CD8-positive, alpha-beta memory T cell (primary cell): ENCODE data around the gene SYPL1. TPM values are rescaled to one million over a fixed set of nuclear protein-coding genes. Genes with fewer than 3 reads are reported as not detected.

Source experiments
- CTCF ChIA-PET: fragments of 350-600 bp; sonication (Branson Sonifier 250); formaldehyde crosslinking; loops from one replicate; lab custom pipeline; 2021; ENCODE audit warnings: antibody characterized with exemption; lab: Charles Lee
- POLR2A ChIA-PET: fragments of 350-600 bp; sonication (Branson Sonifier 250); formaldehyde crosslinking; loops from one replicate; lab custom pipeline; 2021; ENCODE audit warnings: antibody characterized with exemption; lab: Charles Lee
- DNase-seq, 5 donors: peaks; one replicate each; pipeline versions ENCODE4 v3.0.0 to v3.0.0-alpha.2; 2020 to 2022; ENCODE audit warnings: mixed read lengths in 1 of 5
- H3K27ac ChIP-seq: one replicate; pipeline ENCODE4 v1.7.0; 2013; ENCODE audit warnings: low read depth, mild to moderate bottlenecking, low read length, moderate library complexity
- H3K27me3 ChIP-seq: 2 replicates; pipeline ENCODE4 v1.7.0; 2013; ENCODE audit warnings: low read length, mild to moderate bottlenecking; ENCODE audit not compliant: insufficient read depth, poor library complexity, severe bottlenecking
- H3K36me3 ChIP-seq: 2 replicates; pipeline ENCODE4 v1.7.0; 2013; ENCODE audit warnings: mild to moderate bottlenecking, low read length, moderate library complexity; ENCODE audit not compliant: insufficient read depth
- H3K4me1 ChIP-seq: 2 replicates; pipeline ENCODE4 v1.7.0; 2013; ENCODE audit warnings: mild to moderate bottlenecking, low read length, moderate library complexity; ENCODE audit not compliant: insufficient read depth
- H3K4me3 ChIP-seq: 2 replicates; pipeline ENCODE4 v1.7.0; 2013; ENCODE audit warnings: mild to moderate bottlenecking, low read length
- H3K9me3 ChIP-seq: 2 replicates; pipeline ENCODE4 v1.7.0; 2013; ENCODE audit warnings: mild to moderate bottlenecking, low read length
- H3K27ac Mint-ChIP-seq, 8 donors: one replicate each; pipeline ENCODE4 v1.8.0; 2020 to 2021; ENCODE audit warnings: mixed read lengths in 8 of 8, mild to moderate bottlenecking in 6 of 8, inconsistent platforms in 3 of 8, moderate library complexity in 3 of 8
- H3K27me3 Mint-ChIP-seq, 2 donors: one replicate each; pipeline ENCODE4 v1.8.0; 2020 to 2021; ENCODE audit warnings: mixed read lengths in 2 of 2, mild to moderate bottlenecking in 1 of 2, moderate library complexity in 1 of 2
- H3K36me3 Mint-ChIP-seq, 3 donors: one replicate each; pipeline ENCODE4 v1.8.0; 2020 to 2021; ENCODE audit warnings: mixed read lengths in 3 of 3, inconsistent platforms in 1 of 3, mild to moderate bottlenecking in 1 of 3
- H3K4me1 Mint-ChIP-seq, 3 donors: one replicate each; pipeline ENCODE4 v1.8.0; 2020 to 2021; ENCODE audit warnings: mixed read lengths in 3 of 3, inconsistent platforms in 1 of 3, mild to moderate bottlenecking in 1 of 3
- H3K4me3 Mint-ChIP-seq, 7 donors: one replicate each; pipeline ENCODE4 v1.8.0; 2020 to 2021; ENCODE audit warnings: mixed read lengths in 7 of 7, mild to moderate bottlenecking in 6 of 7, moderate library complexity in 4 of 7, inconsistent platforms in 2 of 7
- H3K9me3 Mint-ChIP-seq, 5 donors: one replicate each; pipeline ENCODE4 v1.8.0; 2020 to 2022; ENCODE audit warnings: mixed read lengths in 5 of 5, mild to moderate bottlenecking in 3 of 5, moderate library complexity in 2 of 5, inconsistent platforms in 1 of 5
- polyA plus RNA-seq: library from polyadenylated mRNA; unstranded; fragments of 300-500 nt; fragmentation: Illumina TruSeq; gene quantifications from one replicate; pipeline ENCODE4 v1.2.3, GENCODE V29; 2021
- total RNA-seq, 2 experiments: library from RNA; stranded (reverse); gene quantifications; one replicate each; pipeline ENCODE4 v1.2.3, GENCODE V29; 2021

The SYPL1 gene
- total RNA-seq = 10 to 100 TPM; 33.1 to 33.7 TPM
- polyA plus RNA-seq = 63.0 TPM

GRCh38 chr7:106112118-106112971 lies at the start of gene SYPL1:
TSS of gene SYPL1 (minus strand) at chr7:106112312. CDS start at chr7:106112208, 104 bp downstream.
- peak within 1 kb of the TSS; percentile 71 for H3K4me3 ChIP-seq
- H3K36me3 Mint-ChIP-seq = peaks cover 0 to 10% (median 0%) of the 10 kb centered on the region in 3 donors
- peak within 1 kb of the TSS; percentile 78 to 92 (median 90) for H3K4me3 Mint-ChIP-seq
- no peaks in the 10 kb centered on the region for H3K36me3 ChIP-seq
- H3K27ac ChIP-seq = peak within 1 kb of the TSS; percentile 87
- no peaks in the 10 kb centered on the region for H3K9me3 ChIP-seq
- peaks cover 73% of the 10 kb centered on the region for H3K4me1 ChIP-seq
- no peaks in the 10 kb centered on the region for H3K9me3 Mint-ChIP-seq
- ChIA-PET CTCF (interaction anchor here (0.8 to 1.4 kb wide), 8 partner anchors 9 to 42 kb away, joined by 3 to 6 read pairs (median 3); no protein-coding TSS in a partner anchor), POLR2A (interaction anchor here (0.6 to 2.4 kb wide), 15 partner anchors 10 to 1056 kb away, joined by 3 to 28 read pairs (median 4); partner anchors contain the start of genes HBP1 and PIK3CG)
- peaks cover 53 to 73% (median 62%) of the 10 kb centered on the region in 3 donors for H3K4me1 Mint-ChIP-seq
- no peaks in the 10 kb centered on the region for H3K27me3 ChIP-seq
- no peaks in the 10 kb centered on the region for H3K27me3 Mint-ChIP-seq
- H3K27ac Mint-ChIP-seq = peak within 1 kb of the TSS; percentile 88 to 97 (median 95)
- DNase-seq = peak; percentile 91 to 96 (median 92)

GRCh38 chr7:106155027-106155426 lies 42.9 kb upstream of the SYPL1 start:
- no peaks in the 10 kb centered on the region for H3K4me1 ChIP-seq
- no peaks in the 10 kb centered on the region for H3K9me3 Mint-ChIP-seq
- H3K27ac Mint-ChIP-seq = no peak overlapping the region
- H3K4me1 Mint-ChIP-seq = peaks cover 0 to 3% (median 2%) of the 10 kb centered on the region in 3 donors
- no peak overlapping the region for H3K27ac ChIP-seq
- no peaks in the 10 kb centered on the region for H3K36me3 Mint-ChIP-seq
- H3K27me3 Mint-ChIP-seq = peaks cover 8 to 28% of the 10 kb centered on the region in 2 donors
- H3K4me3 Mint-ChIP-seq = no peak overlapping the region
- no peaks in the 10 kb centered on the region for H3K36me3 ChIP-seq
- H3K9me3 ChIP-seq = no peaks in the 10 kb centered on the region
- ChIA-PET POLR2A (no interaction called here), CTCF (interaction anchor here (0.8 to 10.8 kb wide), 15 partner anchors 9 to 397 kb away, joined by 3 to 193 read pairs (median 4); no protein-coding TSS in a partner anchor)
- H3K4me3 ChIP-seq = no peak overlapping the region
- no peaks in the 10 kb centered on the region for H3K27me3 ChIP-seq
- no peak for DNase-seq

- peaks cover 0 to 3% (median 2%) of the 10 kb centered on the region in 3 donors for H3K4me1 Mint-ChIP-seq
- peaks cover 8 to 29% of the 10 kb centered on the region in 2 donors for H3K27me3 Mint-ChIP-seq
- Histone ChIP-seq H3K27ac (no peak overlapping the region), H3K4me3 (no peak overlapping the region), H3K9me3 (no peaks in the 10 kb centered on the region), H3K4me1 (no peaks in the 10 kb centered on the region), H3K36me3 (no peaks in the 10 kb centered on the region), H3K27me3 (no peaks in the 10 kb centered on the region)
- H3K9me3 Mint-ChIP-seq = no peaks in the 10 kb centered on the region
- H3K36me3 Mint-ChIP-seq = no peaks in the 10 kb centered on the region
- POLR2A ChIA-PET = no interaction called here
- H3K27ac Mint-ChIP-seq = no peak overlapping the region
- H3K4me3 Mint-ChIP-seq = no peak overlapping the region
- DNase-seq = peak; percentile 49 to 81 (median 60)
- CTCF ChIA-PET = interaction anchor here (0.6 to 10.8 kb wide), 27 partner anchors 9 to 514 kb away, joined by 3 to 193 read pairs (median 4); partner anchors contain the start of gene SYPL1
Measured at GRCh38 chr7:106153891-106154449, 41.9 kb upstream of the SYPL1 start.

- H3K9me3 ChIP-seq = no peaks in the 10 kb centered on the region
- no peaks in the 10 kb centered on the region for H3K36me3 ChIP-seq
- Mint-ChIP-seq H3K9me3 (no peaks in the 10 kb centered on the region), H3K4me3 (no peak overlapping the region), H3K27me3 (peaks cover 8 to 27% of the 10 kb centered on the region in 2 donors), H3K27ac (no peak overlapping the region), H3K4me1 (peaks cover 0 to 3% (median 2%) of the 10 kb centered on the region in 3 donors), H3K36me3 (no peaks in the 10 kb centered on the region)
- no peak for DNase-seq
- no peaks in the 10 kb centered on the region for H3K27me3 ChIP-seq
- H3K4me3 ChIP-seq = no peak overlapping the region
- H3K4me1 ChIP-seq = no peaks in the 10 kb centered on the region
- no peak overlapping the region for H3K27ac ChIP-seq
- POLR2A ChIA-PET = no interaction called here
- CTCF ChIA-PET = interaction anchor here (1.2 to 10.8 kb wide), 6 partner anchors 7 to 94 kb away, joined by 3 to 193 read pairs (median 18); no protein-coding TSS in a partner anchor
Measured at GRCh38 chr7:106152313-106152665, 40.2 kb upstream of the SYPL1 start.

GRCh38 chr7:106151459-106152312 lies 39.6 kb upstream of the SYPL1 start:
- Mint-ChIP-seq H3K9me3 (no peaks in the 10 kb centered on the region), H3K27ac (no peak overlapping the region), H3K36me3 (no peaks in the 10 kb centered on the region), H3K27me3 (peaks cover 8 to 25% of the 10 kb centered on the region in 2 donors), H3K4me1 (peaks cover 0 to 3% (median 2%) of the 10 kb centered on the region in 3 donors), H3K4me3 (no peak overlapping the region)
- POLR2A ChIA-PET = no interaction called here
- H3K4me3 ChIP-seq = no peak overlapping the region
- H3K36me3 ChIP-seq = no peaks in the 10 kb centered on the region
- DNase-seq = no peak
- no peaks in the 10 kb centered on the region for H3K4me1 ChIP-seq
- no peaks in the 10 kb centered on the region for H3K27me3 ChIP-seq
- H3K9me3 ChIP-seq = no peaks in the 10 kb centered on the region
- CTCF ChIA-PET = interaction anchor here (0.8 to 10.8 kb wide), 4 partner anchors 10 to 397 kb away, joined by 3 to 193 read pairs (median 6); no protein-coding TSS in a partner anchor
- H3K27ac ChIP-seq = no peak overlapping the region

GRCh38 chr7:106143711-106144337 lies 31.7 kb upstream of the SYPL1 start:
- CTCF ChIA-PET = interaction anchor here (2.9 kb wide), 1 partner anchor 10 kb away, joined by 15 read pairs; no protein-coding TSS in a partner anchor
- H3K9me3 Mint-ChIP-seq = no peaks in the 10 kb centered on the region
- Histone ChIP-seq H3K4me1 (no peaks in the 10 kb centered on the region), H3K9me3 (no peaks in the 10 kb centered on the region), H3K4me3 (no peak overlapping the region), H3K36me3 (no peaks in the 10 kb centered on the region), H3K27me3 (no peaks in the 10 kb centered on the region), H3K27ac (no peak overlapping the region)
- no peaks in the 10 kb centered on the region for H3K4me1 Mint-ChIP-seq
- no peak overlapping the region for H3K27ac Mint-ChIP-seq
- POLR2A ChIA-PET = no interaction called here
- H3K36me3 Mint-ChIP-seq = no peaks in the 10 kb centered on the region
- DNase-seq = no peak
- H3K4me3 Mint-ChIP-seq = no peak overlapping the region
- peaks cover 0 to 3% of the 10 kb centered on the region in 2 donors for H3K27me3 Mint-ChIP-seq

- no peak overlapping the region for H3K27ac Mint-ChIP-seq
- POLR2A ChIA-PET = no interaction called here
Measured at GRCh38 chr7:106142136-106142535, 30.0 kb upstream of the SYPL1 start.

More at GRCh38 chr7:106142136-106142535, 30.0 kb upstream of the SYPL1 start:
- CTCF ChIA-PET = interaction anchor here (2.4 kb wide), 1 partner anchor 11 kb away, joined by 9 read pairs; no protein-coding TSS in a partner anchor
- Mint-ChIP-seq H3K9me3 (no peaks in the 10 kb centered on the region), H3K4me1 (no peaks in the 10 kb centered on the region), H3K4me3 (no peak overlapping the region), H3K36me3 (no peaks in the 10 kb centered on the region), H3K27me3 (peaks cover 2 to 3% of the 10 kb centered on the region in 2 donors)
- Histone ChIP-seq H3K36me3 (no peaks in the 10 kb centered on the region), H3K4me3 (no peak overlapping the region), H3K27me3 (no peaks in the 10 kb centered on the region), H3K9me3 (no peaks in the 10 kb centered on the region), H3K4me1 (no peaks in the 10 kb centered on the region), H3K27ac (no peak overlapping the region)
- DNase-seq = no peak
